Measurements from ENCODE around the gene ATP6V1F.
"Not testable (repeated sequence)": the region's sequence is repeated elsewhere in the genome, so short reads cannot be mapped to it uniquely, and the experiment has no call there.

Gene ATP6V1F

DNA sequence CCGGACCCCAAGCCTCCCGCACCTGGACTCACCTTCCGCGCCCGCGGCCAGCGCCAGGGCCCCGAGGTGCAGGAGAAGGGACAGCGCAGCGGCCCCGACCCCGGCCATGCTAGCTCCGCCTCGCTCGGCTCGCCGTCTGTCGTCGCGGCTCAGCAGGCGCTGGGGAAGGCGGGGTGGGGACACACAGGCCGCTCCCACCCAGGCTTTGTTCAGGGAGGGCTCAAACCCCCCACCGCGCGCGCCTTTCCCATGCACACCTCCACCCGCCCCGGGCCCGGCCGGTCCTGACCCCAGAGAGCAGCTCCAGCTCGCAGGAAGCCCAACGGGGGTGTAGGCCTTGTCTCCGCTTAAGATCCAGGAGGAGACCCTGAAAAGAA is 47.9 kb downstream of the ATP6V1F start, which contains the start of gene KCP:
Gene KCP (minus strand): TSS at position 141 of the 377 bp plus-strand sequence. CDS start 33 bp downstream, at position 108.
- H3K27ac ChIP-seq: peak within 1 kb of the TSS; percentile 32
- H3K36me3 ChIP-seq: no peaks in the 10 kb centered on the region
- no peak for DNase-seq
- TF ChIP-seq, protein P1, sequence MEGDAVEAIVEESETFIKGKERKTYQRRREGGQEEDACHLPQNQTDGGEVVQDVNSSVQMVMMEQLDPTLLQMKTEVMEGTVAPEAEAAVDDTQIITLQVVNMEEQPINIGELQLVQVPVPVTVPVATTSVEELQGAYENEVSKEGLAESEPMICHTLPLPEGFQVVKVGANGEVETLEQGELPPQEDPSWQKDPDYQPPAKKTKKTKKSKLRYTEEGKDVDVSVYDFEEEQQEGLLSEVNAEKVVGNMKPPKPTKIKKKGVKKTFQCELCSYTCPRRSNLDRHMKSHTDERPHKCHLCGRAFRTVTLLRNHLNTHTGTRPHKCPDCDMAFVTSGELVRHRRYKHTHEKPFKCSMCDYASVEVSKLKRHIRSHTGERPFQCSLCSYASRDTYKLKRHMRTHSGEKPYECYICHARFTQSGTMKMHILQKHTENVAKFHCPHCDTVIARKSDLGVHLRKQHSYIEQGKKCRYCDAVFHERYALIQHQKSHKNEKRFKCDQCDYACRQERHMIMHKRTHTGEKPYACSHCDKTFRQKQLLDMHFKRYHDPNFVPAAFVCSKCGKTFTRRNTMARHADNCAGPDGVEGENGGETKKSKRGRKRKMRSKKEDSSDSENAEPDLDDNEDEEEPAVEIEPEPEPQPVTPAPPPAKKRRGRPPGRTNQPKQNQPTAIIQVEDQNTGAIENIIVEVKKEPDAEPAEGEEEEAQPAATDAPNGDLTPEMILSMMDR (IDR thresholded peaks at IDR 0.05; ENCODE audit: low read depth, low read length): no peak
- no peaks in the 10 kb centered on the region for H3K9me3 ChIP-seq (ENCODE audit: severe bottlenecking)
- no peaks in the 10 kb centered on the region for H3K27me3 ChIP-seq (ENCODE audit: insufficient read depth, low read depth, severe bottlenecking)
- H3K4me3 ChIP-seq (ENCODE audit: low read depth, low read length): no peak within 1 kb of the TSS

DNA sequence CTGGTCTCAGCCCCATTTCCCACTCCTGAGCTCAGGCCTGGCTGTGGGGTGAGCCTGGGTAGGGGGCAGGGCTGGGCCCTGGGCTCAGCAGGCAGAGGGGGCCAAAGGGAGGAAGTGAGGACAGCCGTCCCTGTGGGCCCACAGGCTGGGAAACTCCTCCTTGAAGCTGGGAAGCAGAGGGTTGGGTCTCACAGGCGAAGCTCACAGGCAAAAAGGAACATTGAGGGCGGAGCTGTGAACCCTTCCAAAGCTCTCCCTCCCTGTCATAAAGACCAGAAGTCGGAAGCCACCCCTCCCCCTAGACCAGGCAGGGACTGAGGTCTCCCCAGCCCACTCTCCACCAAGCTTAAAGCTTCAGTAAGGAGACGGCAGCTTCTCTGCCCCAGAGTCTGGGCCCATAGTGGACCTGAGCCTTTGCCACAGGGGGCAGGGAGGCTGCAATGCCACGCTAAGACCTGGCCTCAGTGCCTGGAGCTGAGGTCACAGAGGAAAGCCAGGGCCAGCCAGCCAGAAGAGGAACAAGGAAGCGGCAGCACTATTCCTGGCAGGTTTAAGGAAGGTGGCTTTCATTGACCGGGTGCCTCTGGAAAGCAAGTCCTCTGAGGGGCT is 48.9 kb downstream of the ATP6V1F start:
- Histone ChIP-seq H3K9me3 (ENCODE audit: severe bottlenecking) (no peaks in the 10 kb centered on the region), H3K4me3 (ENCODE audit: low read depth, low read length) (no peak overlapping the region), H3K27ac (peak overlapping the region; percentile 32), H3K36me3 (no peaks in the 10 kb centered on the region), H3K27me3 (ENCODE audit: insufficient read depth, low read depth, severe bottlenecking) (no peaks in the 10 kb centered on the region)
- DNase-seq: peak; percentile 72
- TF ChIP-seq, protein P1 (IDR thresholded peaks at IDR 0.05; ENCODE audit: low read depth, low read length): no peak

DNA sequence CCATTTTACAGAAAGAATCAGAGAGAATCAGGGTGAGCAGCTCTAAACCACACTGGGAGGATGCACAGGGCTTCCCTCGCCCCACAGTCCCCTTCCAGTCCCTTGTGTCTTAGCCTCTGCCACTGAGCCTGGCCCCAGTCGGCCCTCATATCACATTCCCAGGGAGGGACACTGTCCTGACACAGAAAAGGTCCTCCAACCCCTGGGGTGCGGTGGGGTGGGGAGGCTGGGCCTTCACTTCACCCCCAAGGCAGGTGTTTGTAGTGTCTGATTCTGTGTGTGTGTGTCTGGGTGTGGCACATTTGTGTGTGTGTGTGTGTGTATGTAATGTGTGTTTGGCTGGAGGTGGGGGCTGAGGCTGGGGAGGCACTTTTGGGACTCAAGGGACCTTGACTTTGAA is 49.6 kb downstream of the ATP6V1F start:
- H3K27me3 ChIP-seq (ENCODE audit: insufficient read depth, low read depth, severe bottlenecking): no peaks in the 10 kb centered on the region
- no peak overlapping the region for H3K27ac ChIP-seq
- TF ChIP-seq, protein P1 (IDR thresholded peaks at IDR 0.05; ENCODE audit: low read depth, low read length): no peak
- no peak for DNase-seq
- H3K4me3 ChIP-seq (ENCODE audit: low read depth, low read length): no peak overlapping the region
- no peaks in the 10 kb centered on the region for H3K9me3 ChIP-seq (ENCODE audit: severe bottlenecking)
- H3K36me3 ChIP-seq: no peaks in the 10 kb centered on the region

DNA sequence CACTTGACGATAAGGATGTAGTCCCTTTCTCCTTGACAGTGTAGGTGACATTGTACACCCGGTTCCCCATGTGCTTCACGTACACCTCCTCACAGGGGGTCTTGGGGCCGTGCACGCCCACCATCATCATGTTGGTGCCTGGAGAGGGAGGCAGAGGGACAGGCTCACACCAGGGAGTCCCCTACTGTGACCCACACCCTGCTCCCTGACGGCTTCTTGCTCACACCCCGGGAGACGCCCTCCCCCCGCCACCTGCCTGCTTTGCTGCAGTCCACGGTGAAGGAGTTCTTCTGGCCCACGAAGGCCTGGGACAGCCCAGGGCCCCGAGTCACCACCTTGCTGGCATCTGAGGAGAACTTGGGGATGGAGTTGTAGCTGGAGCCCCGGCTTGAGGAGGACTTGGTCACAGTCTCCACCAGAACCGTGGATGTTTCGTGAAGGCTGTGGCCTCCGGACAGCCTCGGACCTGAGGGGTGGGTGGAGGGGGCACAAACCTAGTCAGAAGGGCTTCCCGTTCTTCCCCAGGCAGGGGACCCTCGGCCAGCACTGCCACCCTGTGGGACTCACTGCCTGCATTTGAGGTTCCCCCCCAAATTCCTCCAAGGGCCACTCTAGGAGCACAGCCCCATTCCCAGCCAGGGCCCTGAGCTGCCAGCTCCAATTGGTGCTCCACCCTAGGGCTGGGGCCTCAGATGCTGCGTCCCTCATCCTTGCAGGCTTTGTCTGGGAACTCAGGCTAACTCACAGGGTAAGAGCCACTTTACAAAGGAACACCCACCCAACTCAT is 50.2 kb downstream of the ATP6V1F start:
- H3K4me3 ChIP-seq (ENCODE audit: low read depth, low read length); DNase-seq; H3K9me3 ChIP-seq (ENCODE audit: severe bottlenecking); H3K36me3 ChIP-seq; H3K27me3 ChIP-seq (ENCODE audit: insufficient read depth, low read depth, severe bottlenecking); H3K27ac ChIP-seq: not testable (repeated sequence)

DNA sequence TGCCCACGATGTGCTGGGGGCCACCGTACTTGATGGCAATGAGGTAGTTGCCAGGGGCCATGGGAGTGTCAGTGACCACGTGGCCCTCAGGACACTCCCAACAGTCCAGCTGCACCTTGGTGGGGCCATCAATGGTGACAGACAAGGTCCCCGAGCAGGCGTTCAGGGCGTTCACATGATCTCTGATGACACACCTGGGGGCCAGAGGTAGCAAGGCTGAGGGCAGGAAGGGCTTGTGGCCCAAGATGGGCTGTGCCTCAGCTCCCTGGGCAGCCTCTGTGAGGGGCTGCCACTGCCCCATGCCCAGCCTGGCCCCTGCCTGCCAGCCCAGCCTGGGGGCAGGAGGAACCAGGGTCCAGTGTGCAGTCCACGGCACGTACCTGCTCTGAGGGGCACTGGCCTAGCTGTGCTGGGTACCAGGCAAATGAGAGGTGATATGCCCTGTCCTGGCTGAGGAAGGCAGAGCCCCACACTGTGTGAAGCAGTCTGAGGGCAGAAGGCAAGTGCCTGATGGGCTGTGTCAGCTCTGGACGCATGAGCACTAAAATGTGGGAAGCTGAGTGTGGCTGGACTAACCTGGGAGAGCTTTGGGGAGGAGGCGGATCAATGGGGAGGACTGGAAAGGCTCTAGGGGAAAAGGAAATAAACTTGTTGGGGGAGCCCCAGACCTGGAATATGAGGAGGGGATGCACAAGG is 51.4 kb downstream of the ATP6V1F start:
- H3K36me3 ChIP-seq: no peaks in the 10 kb centered on the region
- no peak overlapping the region for H3K4me3 ChIP-seq (ENCODE audit: low read depth, low read length)
- TF ChIP-seq, protein P1 (IDR thresholded peaks at IDR 0.05; ENCODE audit: low read depth, low read length): no peak
- no peaks in the 10 kb centered on the region for H3K9me3 ChIP-seq (ENCODE audit: severe bottlenecking)
- DNase-seq: no peak
- H3K27ac ChIP-seq: no peak overlapping the region
- no peaks in the 10 kb centered on the region for H3K27me3 ChIP-seq (ENCODE audit: insufficient read depth, low read depth, severe bottlenecking)

DNA sequence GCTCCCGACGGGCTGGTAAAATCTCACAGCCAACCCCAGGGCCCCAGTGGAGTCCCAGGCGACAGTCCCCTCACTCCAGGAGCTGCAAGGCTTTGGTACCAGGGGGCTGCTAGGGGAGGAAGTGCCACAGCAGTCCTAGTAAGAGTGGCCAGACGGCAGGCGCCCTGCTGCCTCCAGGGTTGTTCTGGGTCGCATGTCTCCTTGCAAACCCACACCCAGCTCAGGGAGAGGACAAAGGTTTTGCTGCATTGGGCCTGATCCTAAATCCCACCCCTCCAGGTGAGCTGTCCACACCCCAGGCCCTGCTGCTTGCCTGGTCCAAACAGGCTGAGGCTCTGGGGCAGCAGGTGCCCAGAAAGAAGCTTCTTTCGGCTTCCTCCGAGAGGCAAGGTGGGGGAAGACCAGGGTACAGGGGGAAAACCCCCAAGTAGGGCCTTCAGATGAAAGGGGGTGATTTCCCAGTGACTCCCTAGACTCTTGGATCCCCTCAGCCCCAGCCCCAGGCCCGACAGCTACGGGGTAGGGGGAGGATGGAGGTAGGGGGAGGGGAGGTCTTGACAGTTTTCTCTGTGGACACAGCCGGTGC is 52.0 kb downstream of the ATP6V1F start:
- TF ChIP-seq, protein P1 (IDR thresholded peaks at IDR 0.05; ENCODE audit: low read depth, low read length): no peak
- H3K36me3 ChIP-seq: no peaks in the 10 kb centered on the region
- no peaks in the 10 kb centered on the region for H3K9me3 ChIP-seq (ENCODE audit: severe bottlenecking)
- H3K27me3 ChIP-seq (ENCODE audit: insufficient read depth, low read depth, severe bottlenecking): no peaks in the 10 kb centered on the region
- no peak for DNase-seq
- H3K4me3 ChIP-seq (ENCODE audit: low read depth, low read length): no peak overlapping the region
- no peak overlapping the region for H3K27ac ChIP-seq

All from WERI-Rb-1 (cell line).